T-helper 1 cell treated with Interleukin-12 subunit alpha and Interleukin-12 subunit beta and Interleukin-4 antibody, amounts not matched to agents 30 μg/mL and 1 μg/mL, for 36 hours (primary cell): ENCODE data around the gene ACOXL.

Source experiments
- H3K27ac Mint-ChIP-seq: one replicate; pipeline ENCODE4 v1.8.0; 2021; ENCODE audit warnings: mild to moderate bottlenecking, mixed read lengths
- H3K27me3 Mint-ChIP-seq: one replicate; pipeline ENCODE4 v1.8.0; 2021; ENCODE audit warnings: low read depth, mixed read lengths
- H3K36me3 Mint-ChIP-seq: one replicate; pipeline ENCODE4 v1.8.0; 2021; ENCODE audit warnings: low read depth, mixed read lengths
- H3K4me1 Mint-ChIP-seq: one replicate; pipeline ENCODE4 v1.8.0; 2021; ENCODE audit warnings: low read depth, mixed read lengths
- H3K4me3 Mint-ChIP-seq: one replicate; pipeline ENCODE4 v1.8.0; 2021; ENCODE audit warnings: mild to moderate bottlenecking, moderate library complexity, mixed read lengths
- H3K9me3 Mint-ChIP-seq: one replicate; pipeline ENCODE4 v1.8.0; 2021; ENCODE audit warnings: mixed read lengths

Gene ACOXL

DNA sequence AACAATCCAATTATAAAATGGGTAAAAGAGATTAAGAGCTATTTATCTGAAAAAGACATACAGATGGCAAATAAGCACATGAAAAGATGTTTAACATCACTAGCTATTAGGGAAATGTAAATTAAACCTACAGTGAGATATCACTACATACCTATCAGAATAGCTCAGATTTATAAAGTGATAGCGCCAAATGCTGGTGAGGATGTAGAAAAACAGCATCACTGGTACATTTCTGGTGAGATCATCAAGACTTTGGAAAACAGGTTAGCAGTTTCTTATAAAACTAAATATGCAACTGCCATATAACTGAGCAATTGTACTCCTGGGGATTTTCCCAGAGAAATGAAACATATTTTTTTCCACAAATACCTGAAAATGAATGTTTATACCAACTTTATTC lies 100.4 kb downstream of the ACOXL start:
- Mint-ChIP-seq H3K9me3 (no peaks in the 10 kb centered on the region), H3K27me3 (peaks cover 51% of the 10 kb centered on the region), H3K27ac (no peak overlapping the region), H3K36me3 (peaks cover 1% of the 10 kb centered on the region), H3K4me1 (peaks cover 2% of the 10 kb centered on the region), H3K4me3 (no peak overlapping the region)

DNA sequence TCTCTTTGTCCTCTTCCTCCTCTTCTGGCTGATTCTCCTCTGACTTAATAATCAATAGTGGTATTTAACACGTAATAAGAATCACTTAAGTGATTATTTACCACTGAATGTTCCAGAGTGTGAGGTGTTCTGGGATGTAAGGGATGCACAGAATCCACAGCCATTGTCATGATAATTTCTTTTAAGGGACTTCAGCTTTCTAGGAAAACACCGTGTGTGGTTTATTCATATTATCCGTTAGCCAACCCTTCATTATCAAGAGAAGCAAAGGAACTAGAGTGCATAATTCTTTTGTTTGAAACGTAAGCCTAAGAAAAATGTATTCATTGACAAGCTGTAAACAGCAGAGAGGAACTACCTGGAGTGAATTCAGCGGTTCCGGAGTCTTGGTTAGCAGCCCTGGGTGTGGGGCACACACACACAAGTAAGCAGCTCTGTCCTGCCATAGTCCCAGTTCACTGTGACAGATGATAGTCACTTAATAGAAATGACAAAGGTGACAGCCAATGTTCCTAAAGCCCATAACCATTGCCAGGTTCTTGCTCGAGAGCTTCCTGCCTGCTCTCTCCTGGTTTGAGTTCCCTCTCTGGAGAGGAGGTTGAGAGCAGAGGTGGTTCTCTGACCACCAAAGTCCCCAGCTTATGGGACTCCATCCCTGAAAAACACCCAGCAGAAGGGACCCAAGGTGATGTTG lies 101.9 kb downstream of the ACOXL start:
- Mint-ChIP-seq H3K4me1 (peaks cover 4% of the 10 kb centered on the region), H3K27me3 (peaks cover 39% of the 10 kb centered on the region), H3K4me3 (no peak overlapping the region), H3K27ac (no peak overlapping the region), H3K36me3 (no peaks in the 10 kb centered on the region), H3K9me3 (no peaks in the 10 kb centered on the region)

- Mint-ChIP-seq H3K36me3 (no peaks in the 10 kb centered on the region), H3K9me3 (no peaks in the 10 kb centered on the region), H3K27me3 (peaks cover 44% of the 10 kb centered on the region), H3K4me3 (no peak overlapping the region), H3K27ac (no peak overlapping the region), H3K4me1 (peaks cover 4% of the 10 kb centered on the region)
Observed at GRCh38 chr2:110836671-110837070, 104.3 kb downstream of the ACOXL start.

GRCh38 chr2:110837446-110838409 lies 105.4 kb downstream of the ACOXL start:
- peaks cover 48% of the 10 kb centered on the region for H3K27me3 Mint-ChIP-seq
- H3K9me3 Mint-ChIP-seq, result no peaks in the 10 kb centered on the region
- no peak overlapping the region for H3K4me3 Mint-ChIP-seq
- H3K27ac Mint-ChIP-seq, result no peak overlapping the region
- H3K4me1 Mint-ChIP-seq, result peaks cover 4% of the 10 kb centered on the region
- H3K36me3 Mint-ChIP-seq, result no peaks in the 10 kb centered on the region

DNA sequence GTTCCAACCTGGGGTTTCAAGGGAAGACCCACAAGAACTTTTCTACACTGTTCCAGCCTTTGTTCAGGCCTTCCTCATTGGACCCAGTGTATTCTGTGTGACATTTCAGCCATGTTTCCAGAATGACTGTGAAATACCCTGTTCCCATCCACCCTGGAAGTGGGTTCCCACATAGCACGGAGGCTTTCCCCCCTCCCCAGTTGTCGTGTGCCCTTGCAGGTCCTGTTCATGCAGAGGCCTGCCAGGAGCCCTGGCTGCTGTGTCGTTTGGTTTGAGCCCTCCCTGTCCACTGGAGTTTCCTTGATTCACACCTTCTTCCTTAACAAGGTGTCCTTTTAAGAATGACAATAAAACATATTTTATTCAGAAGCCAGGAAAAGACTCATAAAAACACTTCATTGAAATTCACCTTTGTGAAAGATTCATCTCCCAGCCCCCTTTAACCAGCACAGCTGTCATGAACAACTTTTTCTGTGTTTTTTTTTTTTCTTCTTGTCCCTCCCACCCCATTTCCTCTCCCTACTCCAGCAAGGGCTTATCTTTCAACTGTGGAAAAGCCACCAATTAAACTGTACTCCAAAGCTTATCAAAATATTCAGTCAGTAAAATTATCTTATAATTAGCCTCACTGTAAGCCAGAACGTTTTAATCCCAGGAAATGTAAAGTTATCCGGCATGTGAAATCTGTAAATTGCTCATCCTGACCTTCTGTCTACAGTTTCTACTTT lies 106.4 kb downstream of the ACOXL start:
- no peaks in the 10 kb centered on the region for H3K9me3 Mint-ChIP-seq
- no peak overlapping the region for H3K27ac Mint-ChIP-seq
- H3K4me3 Mint-ChIP-seq, result no peak overlapping the region
- H3K27me3 Mint-ChIP-seq, result peaks cover 51% of the 10 kb centered on the region
- peaks cover 15% of the 10 kb centered on the region for H3K4me1 Mint-ChIP-seq
- no peaks in the 10 kb centered on the region for H3K36me3 Mint-ChIP-seq

DNA sequence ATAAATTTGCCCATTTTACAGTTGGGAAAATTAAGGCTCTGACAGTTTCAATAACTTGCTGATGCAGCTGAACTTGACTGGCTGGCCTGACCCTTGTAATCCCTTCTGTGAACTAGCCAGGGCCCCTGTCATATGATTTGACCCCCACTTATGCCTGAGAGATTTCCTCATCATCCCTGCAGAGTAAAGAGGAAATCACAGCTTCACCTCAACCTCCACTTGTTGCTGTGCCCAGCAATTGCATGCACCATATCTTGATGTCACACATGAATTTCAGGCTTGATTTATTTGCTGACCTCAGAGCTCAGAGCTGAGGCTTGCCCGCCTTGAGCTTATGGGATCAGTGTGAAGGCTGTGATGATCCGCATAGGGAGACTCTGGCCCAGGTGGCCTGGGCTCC lies 108.1 kb downstream of the ACOXL start:
- Mint-ChIP-seq H3K27ac (no peak overlapping the region), H3K36me3 (peaks cover 3% of the 10 kb centered on the region), H3K27me3 (peaks cover 44% of the 10 kb centered on the region), H3K9me3 (no peaks in the 10 kb centered on the region), H3K4me3 (no peak overlapping the region), H3K4me1 (peaks cover 26% of the 10 kb centered on the region)

DNA sequence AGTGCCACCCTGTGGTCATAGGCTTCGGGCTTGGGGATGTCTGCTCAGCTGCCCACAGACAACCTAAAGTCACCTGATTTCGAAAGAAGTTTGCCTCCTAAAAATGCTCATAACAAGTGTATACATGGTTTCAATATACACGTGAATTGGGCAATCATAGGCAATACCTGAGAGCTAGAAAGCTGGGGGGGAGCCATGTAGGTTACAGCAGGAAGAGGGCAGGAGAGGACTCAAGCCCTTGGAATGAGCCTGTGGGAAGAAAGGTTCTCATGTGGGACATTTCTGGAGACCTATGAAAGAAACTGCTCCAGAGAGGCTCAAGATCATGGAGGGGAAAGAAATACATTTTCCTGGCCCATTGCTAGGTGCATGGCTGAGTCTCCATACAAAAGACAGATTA lies 109.7 kb downstream of the ACOXL start:
- Mint-ChIP-seq H3K36me3 (peaks cover 3% of the 10 kb centered on the region), H3K4me1 (peaks cover 35% of the 10 kb centered on the region), H3K27me3 (peaks cover 44% of the 10 kb centered on the region), H3K9me3 (no peaks in the 10 kb centered on the region), H3K4me3 (no peak overlapping the region), H3K27ac (no peak overlapping the region)

- Mint-ChIP-seq H3K27ac (no peak overlapping the region), H3K36me3 (peaks cover 5% of the 10 kb centered on the region)
Observed at GRCh38 chr2:110843496-110843895, 111.1 kb downstream of the ACOXL start.

DNA sequence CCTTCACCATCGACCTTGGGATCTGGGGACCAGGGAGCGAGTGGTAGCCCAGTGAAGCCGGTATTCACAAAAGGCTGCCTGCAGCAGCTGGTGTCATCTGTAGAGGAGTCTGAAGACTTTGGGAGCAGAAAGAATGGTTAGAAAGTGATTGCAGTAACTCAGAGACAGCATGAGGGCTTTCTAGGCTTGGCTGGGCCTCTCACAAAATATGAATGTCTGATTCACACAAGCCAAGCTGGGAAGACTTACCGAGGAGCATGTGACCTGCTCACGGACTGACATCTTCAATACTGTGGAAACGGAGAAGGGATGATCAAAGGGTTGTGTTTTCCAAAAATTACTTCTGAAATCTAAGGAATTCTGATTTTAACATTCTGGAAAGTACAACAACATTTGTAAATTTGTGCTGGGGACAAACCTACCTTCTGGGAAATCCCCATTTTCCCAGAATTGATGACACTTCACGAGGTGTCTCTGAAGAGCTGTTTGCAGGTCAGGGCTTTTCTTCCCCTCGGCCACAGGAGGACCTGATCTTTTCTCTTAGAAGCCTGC lies 111.7 kb downstream of the ACOXL start:
- Mint-ChIP-seq H3K4me1 (peaks cover 44% of the 10 kb centered on the region), H3K27me3 (peaks cover 44% of the 10 kb centered on the region), H3K4me3 (no peak overlapping the region), H3K9me3 (no peaks in the 10 kb centered on the region), H3K36me3 (peaks cover 7% of the 10 kb centered on the region), H3K27ac (peak overlapping the region; percentile 55)

More at GRCh38 chr2:110843496-110843895, 111.1 kb downstream of the ACOXL start:
- Mint-ChIP-seq H3K4me1 (peaks cover 44% of the 10 kb centered on the region), H3K9me3 (no peaks in the 10 kb centered on the region), H3K27me3 (peaks cover 44% of the 10 kb centered on the region), H3K4me3 (no peak overlapping the region)

DNA sequence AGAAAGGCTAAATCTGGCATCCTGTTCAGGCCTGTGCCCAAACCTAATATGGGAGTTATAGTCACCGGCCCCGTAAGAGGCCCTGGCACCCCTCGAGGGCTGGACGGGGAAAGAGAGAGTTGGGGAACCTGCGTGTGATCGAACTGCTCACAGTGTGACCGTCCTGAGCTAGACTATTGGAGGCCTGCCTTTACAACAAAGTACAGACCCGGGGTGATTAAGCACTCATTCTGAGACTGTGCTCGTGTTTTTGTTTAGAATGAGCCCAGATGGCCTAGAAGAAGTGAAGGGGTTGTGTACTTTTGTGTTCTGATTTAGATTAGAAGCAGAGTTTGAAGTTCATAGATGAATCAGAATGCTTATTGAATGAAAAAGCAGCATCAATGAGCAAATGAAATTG lies 115.3 kb downstream of the ACOXL start:
- H3K4me1 Mint-ChIP-seq, result peaks cover 58% of the 10 kb centered on the region
- H3K36me3 Mint-ChIP-seq, result peaks cover 7% of the 10 kb centered on the region
- H3K4me3 Mint-ChIP-seq, result no peak overlapping the region
- no peaks in the 10 kb centered on the region for H3K9me3 Mint-ChIP-seq
- H3K27me3 Mint-ChIP-seq, result peaks cover 19% of the 10 kb centered on the region
- H3K27ac Mint-ChIP-seq, result no peak overlapping the region

- H3K36me3 Mint-ChIP-seq, result peaks cover 7% of the 10 kb centered on the region
- peaks cover 15% of the 10 kb centered on the region for H3K27me3 Mint-ChIP-seq
- peaks cover 58% of the 10 kb centered on the region for H3K4me1 Mint-ChIP-seq
- H3K9me3 Mint-ChIP-seq, result no peaks in the 10 kb centered on the region
- H3K4me3 Mint-ChIP-seq, result no peak overlapping the region
- no peak overlapping the region for H3K27ac Mint-ChIP-seq
Observed at GRCh38 chr2:110848071-110848470, 115.7 kb downstream of the ACOXL start.

- H3K36me3 Mint-ChIP-seq, result peaks cover 7% of the 10 kb centered on the region
- no peak overlapping the region for H3K27ac Mint-ChIP-seq
- H3K4me3 Mint-ChIP-seq, result no peak overlapping the region
- peaks cover 58% of the 10 kb centered on the region for H3K4me1 Mint-ChIP-seq
- peaks cover 10% of the 10 kb centered on the region for H3K27me3 Mint-ChIP-seq
- H3K9me3 Mint-ChIP-seq, result no peaks in the 10 kb centered on the region
Observed at GRCh38 chr2:110848519-110849030, 116.2 kb downstream of the ACOXL start.

- no peak overlapping the region for H3K4me3 Mint-ChIP-seq
- H3K27ac Mint-ChIP-seq, result no peak overlapping the region
- H3K27me3 Mint-ChIP-seq, result peaks cover 27% of the 10 kb centered on the region
- peaks cover 52% of the 10 kb centered on the region for H3K4me1 Mint-ChIP-seq
- no peaks in the 10 kb centered on the region for H3K9me3 Mint-ChIP-seq
- H3K36me3 Mint-ChIP-seq, result peaks cover 7% of the 10 kb centered on the region
Observed at GRCh38 chr2:110851531-110851930, 119.2 kb downstream of the ACOXL start.

DNA sequence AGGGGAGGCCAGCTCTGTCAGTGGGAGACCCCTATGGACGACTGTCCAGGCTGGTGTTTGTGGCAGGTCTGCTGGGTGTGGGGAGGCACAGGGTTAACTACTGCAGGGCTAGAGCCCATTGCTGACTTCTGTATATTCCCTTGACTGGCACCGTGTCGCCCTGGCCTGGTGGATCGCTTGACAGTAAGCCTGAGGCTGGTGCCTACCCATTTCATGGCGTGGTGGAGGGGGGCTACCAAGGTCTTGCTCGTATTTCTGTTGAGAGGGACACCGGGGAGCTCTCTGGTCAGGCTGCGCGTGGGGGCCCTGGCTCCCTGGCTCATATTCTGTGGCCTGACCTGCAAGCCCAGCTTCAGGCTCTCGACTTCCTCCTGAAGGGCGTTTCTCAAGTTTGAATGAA lies 119.7 kb downstream of the ACOXL start:
- peak overlapping the region; percentile 60 for H3K27ac Mint-ChIP-seq
- peaks cover 7% of the 10 kb centered on the region for H3K36me3 Mint-ChIP-seq
- peaks cover 33% of the 10 kb centered on the region for H3K27me3 Mint-ChIP-seq
- no peak overlapping the region for H3K4me3 Mint-ChIP-seq
- no peaks in the 10 kb centered on the region for H3K9me3 Mint-ChIP-seq
- peaks cover 48% of the 10 kb centered on the region for H3K4me1 Mint-ChIP-seq
